GM18520 (cell line): ENCODE results near the gene ADIG.
"Not testable (repeated sequence)": the region's sequence is repeated elsewhere in the genome, so short reads cannot be mapped to it uniquely, and the experiment has no call there.

Source experiments
- ATAC-seq: cut with Tn5 transposase; IDR thresholded peaks from one replicate; pipeline ENCODE4 v1.9.1; 2021; ENCODE audit not compliant: unreplicated experiment

ADIG gene

GRCh38 chr20:38569747-38570525 is 11.1 kb upstream of the ADIG start:
- ATAC-seq = no peak

- ATAC-seq = no peak
These were observed 7.6 kb upstream of the ADIG start for GRCh38 chr20:38573413-38573812.

GRCh38 chr20:38579219-38579910 is 1.6 kb upstream of the ADIG start:
- ATAC-seq = no peak

- no peak for ATAC-seq
These were observed 1.1 kb upstream of the ADIG start for GRCh38 chr20:38579921-38580320.

GRCh38 chr20:38581830-38582358 is 897 bp downstream of the ADIG start:
- no peak for ATAC-seq

- no peak for ATAC-seq
These were observed 2.3 kb downstream of the ADIG start for GRCh38 chr20:38583306-38583705.

- no peak for ATAC-seq
These were observed 3.2 kb downstream of the ADIG start for GRCh38 chr20:38584099-38584763.

- no peak for ATAC-seq
These were observed 4.6 kb downstream of the ADIG start for GRCh38 chr20:38585404-38586180.

- ATAC-seq = no peak
These were observed 5.2 kb downstream of the ADIG start for GRCh38 chr20:38586181-38586525.

GRCh38 chr20:38588303-38588702 is 7.3 kb downstream of the ADIG start:
- ATAC-seq = no peak

GRCh38 chr20:38589351-38589750 is 8.4 kb downstream of the ADIG start:
- ATAC-seq = no peak

GRCh38 chr20:38589967-38590675 is 9.1 kb downstream of the ADIG start:
- no peak for ATAC-seq

GRCh38 chr20:38590676-38591473 is 9.9 kb downstream of the ADIG start:
- ATAC-seq = no peak

- ATAC-seq = no peak
These were observed 10.7 kb downstream of the ADIG start for GRCh38 chr20:38591474-38592410.

GRCh38 chr20:38592411-38592790 is 11.4 kb downstream of the ADIG start:
- not testable (repeated sequence) for ATAC-seq

- not testable (repeated sequence) for ATAC-seq
These were observed 13.3 kb downstream of the ADIG start for GRCh38 chr20:38594281-38594680.

- not testable (repeated sequence) for ATAC-seq
These were observed 14.9 kb downstream of the ADIG start for GRCh38 chr20:38595886-38596285.

- ATAC-seq = no peak
These were observed 18.4 kb downstream of the ADIG start for GRCh38 chr20:38599410-38599882.
